Astrocyte (in vitro differentiated cells and primary cell): ENCODE data around the gene SPIN1. TPM values are rescaled to one million over a fixed set of nuclear protein-coding genes. Genes with fewer than 3 reads are reported as not detected.

Source experiments
- DNase-seq: peaks from one replicate; pipeline ENCODE4 v3.0.0-alpha.2; 2010; ENCODE audit warnings: low read depth
- FAIRE-seq: peaks from 2 replicates; lab custom pipeline; 2011; peaks lifted over from hg19 to GRCh38; lab: Jason Lieb, UNC
- H2AFZ ChIP-seq: 2 replicates; pipeline ENCODE4 v1.6.0; 2012; ENCODE audit warnings: low read depth, low read length, inconsistent platforms
- H3K27ac ChIP-seq: 2 replicates; pipeline ENCODE4 v1.5.1; 2011; ENCODE audit warnings: low read depth, low read length, inconsistent platforms
- H3K27me3 ChIP-seq: 2 replicates; pipeline ENCODE4 v1.6.0; 2011; ENCODE audit warnings: low read length, inconsistent platforms; ENCODE audit not compliant: insufficient read depth
- H3K36me3 ChIP-seq: 2 replicates; pipeline ENCODE4 v1.5.1; 2011; ENCODE audit warnings: low read length, inconsistent platforms; ENCODE audit not compliant: insufficient read depth
- H3K4me1 ChIP-seq: 2 replicates; pipeline ENCODE4 v1.5.1; 2011; ENCODE audit warnings: low read length, inconsistent platforms; ENCODE audit not compliant: insufficient read depth
- H3K4me2 ChIP-seq: 2 replicates; pipeline ENCODE4 v1.6.0; 2012; ENCODE audit warnings: low read length, inconsistent platforms
- H3K4me3 ChIP-seq: 2 replicates; pipeline ENCODE4 v1.5.1; 2011; ENCODE audit warnings: low read depth, mild to moderate bottlenecking, low read length, inconsistent platforms; ENCODE audit not compliant: insufficient read depth
- H3K79me2 ChIP-seq: 2 replicates; pipeline ENCODE4 v1.6.0; 2012; ENCODE audit warnings: mild to moderate bottlenecking, low read length, inconsistent platforms; ENCODE audit not compliant: insufficient read depth
- H3K9ac ChIP-seq: 2 replicates; pipeline ENCODE4 v1.6.0; 2012; ENCODE audit warnings: mild to moderate bottlenecking, low read length, inconsistent platforms
- H3K9me3 ChIP-seq: 2 replicates; pipeline ENCODE4 v1.5.1; 2012; ENCODE audit warnings: low read depth, mild to moderate bottlenecking, low read length, inconsistent platforms; ENCODE audit not compliant: insufficient read depth
- H4K20me1 ChIP-seq: 2 replicates; pipeline ENCODE4 v1.6.0; 2012; ENCODE audit warnings: low read length, inconsistent platforms; ENCODE audit not compliant: insufficient read depth
- H3K27ac Mint-ChIP-seq: one replicate; pipeline ENCODE4 v1.8.0; 2021; ENCODE audit warnings: mild to moderate bottlenecking, mixed read lengths; ENCODE audit not compliant: unreplicated experiment
- H3K27me3 Mint-ChIP-seq: one replicate; pipeline ENCODE4 v1.8.0; 2021; ENCODE audit warnings: low read depth, mixed read lengths; ENCODE audit not compliant: unreplicated experiment
- H3K36me3 Mint-ChIP-seq: one replicate; pipeline ENCODE4 v1.8.0; 2021; ENCODE audit warnings: low read depth, mixed read lengths; ENCODE audit not compliant: unreplicated experiment
- H3K4me1 Mint-ChIP-seq: one replicate; pipeline ENCODE4 v1.8.0; 2021; ENCODE audit warnings: low read depth, mixed read lengths; ENCODE audit not compliant: unreplicated experiment
- H3K4me3 Mint-ChIP-seq: one replicate; pipeline ENCODE4 v1.8.0; 2021; ENCODE audit warnings: mild to moderate bottlenecking, moderate library complexity, mixed read lengths; ENCODE audit not compliant: unreplicated experiment
- H3K9me3 Mint-ChIP-seq: one replicate; pipeline ENCODE4 v1.8.0; 2021; ENCODE audit warnings: mild to moderate bottlenecking, mixed read lengths; ENCODE audit not compliant: unreplicated experiment
- EZH2 ChIP-seq: IDR thresholded peaks from 2 replicates; pipeline ENCODE4 v1.6.1; 2012; ENCODE audit warnings: mild to moderate bottlenecking, low read length, inconsistent platforms; ENCODE audit not compliant: insufficient read depth
- total RNA-seq: library from RNA; stranded (reverse); gene quantifications from 2 replicates; pipeline ENCODE4 v1.2.1, GENCODE V29; 2021
- TF ChIP-seq, protein P1 (sequence below): IDR thresholded peaks from 2 replicates; pipeline ENCODE4 v1.5.1; 2011; ENCODE audit warnings: low read depth, mild to moderate bottlenecking, inconsistent platforms, low read length, moderate library complexity; ENCODE audit not compliant: insufficient read depth

The SPIN1 gene
- total RNA-seq, 1 donor from 2014 or later: 74.1 TPM

DNA sequence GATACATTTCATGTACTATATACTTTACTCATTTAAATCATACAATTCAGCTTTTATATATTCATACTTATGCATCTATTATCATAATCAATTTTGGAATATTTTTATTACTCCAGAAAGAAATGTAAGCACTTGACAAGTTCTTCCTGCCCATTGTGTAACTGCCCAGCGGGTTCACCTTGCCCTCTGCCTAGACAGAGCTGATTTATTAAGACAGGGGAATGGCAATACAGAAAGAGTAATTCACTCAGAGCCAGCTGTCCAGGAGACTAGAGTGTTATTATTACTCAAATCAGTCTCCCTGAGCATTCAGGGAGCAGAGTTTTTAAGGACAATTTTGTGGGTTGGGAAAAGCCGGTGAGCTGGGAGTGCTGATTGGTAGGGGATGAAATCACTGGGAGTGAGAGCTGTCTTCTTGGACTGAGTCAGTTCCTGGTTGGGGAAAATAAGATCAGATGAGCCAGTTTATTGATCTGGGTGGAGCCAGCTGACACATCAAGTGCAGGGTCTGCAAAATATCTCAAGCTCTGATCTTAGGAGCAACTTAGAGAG, 16.1 kb upstream of the SPIN1 start:
- Mint-ChIP-seq H3K9me3 (peaks cover 10% of the 10 kb centered on the region), H3K36me3 (no peaks in the 10 kb centered on the region), H3K27me3 (no peaks in the 10 kb centered on the region), H3K4me1 (peaks cover 2% of the 10 kb centered on the region), H3K27ac (no peak overlapping the region), H3K4me3 (no peak overlapping the region)
- FAIRE-seq (no peak), DNase-seq (no peak)
- no peaks in the 10 kb centered on the region for H3K79me2 ChIP-seq
- H3K9ac ChIP-seq: no peak overlapping the region
- H3K36me3 ChIP-seq: no peaks in the 10 kb centered on the region
- H3K4me3 ChIP-seq: no peak overlapping the region
- TF ChIP-seq, protein P1, sequence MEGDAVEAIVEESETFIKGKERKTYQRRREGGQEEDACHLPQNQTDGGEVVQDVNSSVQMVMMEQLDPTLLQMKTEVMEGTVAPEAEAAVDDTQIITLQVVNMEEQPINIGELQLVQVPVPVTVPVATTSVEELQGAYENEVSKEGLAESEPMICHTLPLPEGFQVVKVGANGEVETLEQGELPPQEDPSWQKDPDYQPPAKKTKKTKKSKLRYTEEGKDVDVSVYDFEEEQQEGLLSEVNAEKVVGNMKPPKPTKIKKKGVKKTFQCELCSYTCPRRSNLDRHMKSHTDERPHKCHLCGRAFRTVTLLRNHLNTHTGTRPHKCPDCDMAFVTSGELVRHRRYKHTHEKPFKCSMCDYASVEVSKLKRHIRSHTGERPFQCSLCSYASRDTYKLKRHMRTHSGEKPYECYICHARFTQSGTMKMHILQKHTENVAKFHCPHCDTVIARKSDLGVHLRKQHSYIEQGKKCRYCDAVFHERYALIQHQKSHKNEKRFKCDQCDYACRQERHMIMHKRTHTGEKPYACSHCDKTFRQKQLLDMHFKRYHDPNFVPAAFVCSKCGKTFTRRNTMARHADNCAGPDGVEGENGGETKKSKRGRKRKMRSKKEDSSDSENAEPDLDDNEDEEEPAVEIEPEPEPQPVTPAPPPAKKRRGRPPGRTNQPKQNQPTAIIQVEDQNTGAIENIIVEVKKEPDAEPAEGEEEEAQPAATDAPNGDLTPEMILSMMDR: no peak
- no peak for TF ChIP-seq EZH2
- no peaks in the 10 kb centered on the region for H4K20me1 ChIP-seq
- no peak overlapping the region for H3K27ac ChIP-seq
- no peaks in the 10 kb centered on the region for H3K9me3 ChIP-seq
- H3K4me1 ChIP-seq: no peaks in the 10 kb centered on the region
- no peaks in the 10 kb centered on the region for H3K27me3 ChIP-seq
- no peak overlapping the region for H2AFZ ChIP-seq
- no peak overlapping the region for H3K4me2 ChIP-seq

GRCh38 chr9:88373045-88373444, 15.2 kb upstream of the SPIN1 start:
- TF ChIP-seq EZH2: no peak
- TF ChIP-seq, protein P1: no peak
- H4K20me1 ChIP-seq: no peaks in the 10 kb centered on the region
- H3K4me3 ChIP-seq: no peak overlapping the region
- Mint-ChIP-seq H3K36me3 (peaks cover 2% of the 10 kb centered on the region), H3K27me3 (no peaks in the 10 kb centered on the region), H3K27ac (no peak overlapping the region), H3K4me1 (peaks cover 2% of the 10 kb centered on the region), H3K9me3 (peaks cover 8% of the 10 kb centered on the region), H3K4me3 (no peak overlapping the region)
- no peak overlapping the region for H2AFZ ChIP-seq
- H3K9ac ChIP-seq: no peak overlapping the region
- H3K9me3 ChIP-seq: no peaks in the 10 kb centered on the region
- no peaks in the 10 kb centered on the region for H3K79me2 ChIP-seq
- FAIRE-seq (no peak), DNase-seq (no peak)
- no peaks in the 10 kb centered on the region for H3K27me3 ChIP-seq
- no peak overlapping the region for H3K4me2 ChIP-seq
- no peak overlapping the region for H3K27ac ChIP-seq
- no peaks in the 10 kb centered on the region for H3K36me3 ChIP-seq
- H3K4me1 ChIP-seq: no peaks in the 10 kb centered on the region

DNA sequence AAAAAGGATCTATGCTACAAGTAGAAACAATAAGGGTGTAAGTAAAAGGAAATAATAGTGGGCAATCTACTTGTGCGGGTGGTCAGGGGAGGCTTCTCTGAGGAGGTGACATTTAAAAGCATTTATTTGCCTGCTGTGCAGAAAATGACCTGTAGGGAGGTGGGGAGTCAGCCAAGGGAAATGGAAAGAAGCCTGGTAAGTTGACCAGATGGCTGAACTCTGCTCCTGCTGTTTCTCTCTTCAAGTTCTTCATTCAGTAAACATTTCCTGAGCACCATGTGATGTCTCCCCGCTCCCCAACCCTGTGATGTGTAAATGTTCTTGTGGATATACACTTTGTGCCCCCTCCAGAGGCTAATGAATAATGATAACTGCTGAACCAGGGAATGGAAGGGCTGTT, 9.9 kb upstream of the SPIN1 start:
- H3K27me3 ChIP-seq: no peaks in the 10 kb centered on the region
- Mint-ChIP-seq H3K27ac (no peak overlapping the region), H3K36me3 (peaks cover 2% of the 10 kb centered on the region), H3K4me3 (no peak overlapping the region), H3K9me3 (peaks cover 6% of the 10 kb centered on the region), H3K4me1 (no peaks in the 10 kb centered on the region), H3K27me3 (no peaks in the 10 kb centered on the region)
- H3K4me1 ChIP-seq: no peaks in the 10 kb centered on the region
- H3K4me3 ChIP-seq: no peak overlapping the region
- H3K9ac ChIP-seq: no peak overlapping the region
- no peak for TF ChIP-seq EZH2
- TF ChIP-seq, protein P1: no peak
- H2AFZ ChIP-seq: no peak overlapping the region
- H4K20me1 ChIP-seq: no peaks in the 10 kb centered on the region
- DNase-seq: no peak
- H3K9me3 ChIP-seq: no peaks in the 10 kb centered on the region
- no peaks in the 10 kb centered on the region for H3K79me2 ChIP-seq
- no peak overlapping the region for H3K27ac ChIP-seq
- no peak overlapping the region for H3K4me2 ChIP-seq
- FAIRE-seq: no peak
- H3K36me3 ChIP-seq: no peaks in the 10 kb centered on the region
